ENCODE results near the gene CEP104. TPM values are rescaled to one million over a fixed set of nuclear protein-coding genes. Genes with fewer than 3 reads are reported as not detected.

Gene CEP104
- polyA plus RNA-seq, 1 of the 3 experiments (the other 2 are of a cell fraction): 19.2 TPM

- 94% methylated on average over 12 of the region's 21 CpGs for WGBS (ENCODE audit: low lambda C conversion rate)
- no peak for TF ChIP-seq TAF1 (IDR thresholded peaks at IDR 0.05; ENCODE audit: borderline replicate concordance, low read depth, low read length)
- TF ChIP-seq MXI1 (IDR thresholded peaks at IDR 0.05; ENCODE audit: low read depth, low read length): no peak
- no peak for TF ChIP-seq NRF1 (IDR thresholded peaks at IDR 0.05; ENCODE audit: low read depth, low read length)
- TF ChIP-seq FOXJ3 (CRISPR knock-in tag; IDR thresholded peaks at IDR 0.05): no peak
- no peaks in the 10 kb centered on the region for H3K79me2 ChIP-seq (ENCODE audit: insufficient read depth)
- no peak overlapping the region for H3K4me2 ChIP-seq
- H2AFZ ChIP-seq (ENCODE audit: low read depth): no peak overlapping the region
- POLR2A ChIA-PET: interaction anchor here (1.0 to 2.2 kb wide), 4 partner anchors 17 to 45 kb away, joined by 3 to 14 read pairs (median 6); partner anchors contain the start of gene LRRC47
- peaks cover 0 to 66% of the 10 kb centered on the region in 2 experiments; a peak in 1 of 4 replicates for H3K4me1 ChIP-seq (ENCODE audit: control insufficient read depth in 1 of 2, insufficient read depth in 2 of 2, low read depth in 1 of 2, low read length in 1 of 2)
- H3K27me3 ChIP-seq (ENCODE audit: insufficient read depth): no peaks in the 10 kb centered on the region
- no peaks in the 10 kb centered on the region for H3K9me2 ChIP-seq
- H3F3A ChIP-seq (replicated peaks; ENCODE audit: insufficient read depth): peaks cover 5% of the 10 kb centered on the region
- CTCF ChIA-PET: interaction anchor here (0.6 to 1.7 kb wide), 16 partner anchors 8 to 286 kb away, joined by 3 to 13 read pairs (median 4); no protein-coding TSS in a partner anchor
- H3K4me3 ChIP-seq (ENCODE audit: low read depth in 2 of 2, low read length in 1 of 2): no peak overlapping the region
- no peak for DNase-seq
- no peaks in the 10 kb centered on the region for H3K9me3 ChIP-seq
- H3K9ac ChIP-seq: no peak overlapping the region
- H3K36me3 ChIP-seq (replicated peaks in 1 of 2; ENCODE audit: control insufficient read depth in 1 of 2, insufficient read depth in 2 of 2, low read length in 1 of 2): peaks cover 2 to 22% of the 10 kb centered on the region in 2 experiments
- H4K20me1 ChIP-seq (ENCODE audit: insufficient read depth): no peaks in the 10 kb centered on the region
- H3K27ac ChIP-seq (ENCODE audit: low read depth in 2 of 2, low read length in 1 of 2): peak overlapping the region in 1 of 2 experiments; percentile 92; a peak in 2 of 4 replicates
Observed at GRCh38 chr1:3776231-3776961, 80.6 kb downstream of the CEP104 start.

GRCh38 chr1:3775490-3776230 lies 81.4 kb downstream of the CEP104 start:
- no peak overlapping the region for H3K9ac ChIP-seq
- DNase-seq: peak; percentile 87
- peak overlapping the region in 1 of 2 experiments; percentile 92; a peak in 2 of 4 replicates for H3K27ac ChIP-seq (ENCODE audit: low read depth in 2 of 2, low read length in 1 of 2)
- peaks cover 5% of the 10 kb centered on the region for H3F3A ChIP-seq (replicated peaks; ENCODE audit: insufficient read depth)
- H3K4me1 ChIP-seq (ENCODE audit: control insufficient read depth in 1 of 2, insufficient read depth in 2 of 2, low read depth in 1 of 2, low read length in 1 of 2): peaks cover 0 to 67% of the 10 kb centered on the region in 2 experiments; a peak in 1 of 4 replicates
- H3K9me3 ChIP-seq: no peaks in the 10 kb centered on the region
- no peak overlapping the region for H3K4me3 ChIP-seq (ENCODE audit: low read depth in 2 of 2, low read length in 1 of 2)
- H3K9me2 ChIP-seq: no peaks in the 10 kb centered on the region
- H3K36me3 ChIP-seq (replicated peaks in 1 of 2; ENCODE audit: control insufficient read depth in 1 of 2, insufficient read depth in 2 of 2, low read length in 1 of 2): peaks cover 0 to 16% of the 10 kb centered on the region in 2 experiments
- H4K20me1 ChIP-seq (ENCODE audit: insufficient read depth): no peaks in the 10 kb centered on the region
- H3K27me3 ChIP-seq (ENCODE audit: insufficient read depth): no peaks in the 10 kb centered on the region
- POLR2A ChIA-PET: interaction anchor here (0.7 to 2.2 kb wide), 4 partner anchors 17 to 45 kb away, joined by 3 to 14 read pairs (median 6); partner anchors contain the start of gene LRRC47
- no peak overlapping the region for H2AFZ ChIP-seq (ENCODE audit: low read depth)
- H3K4me2 ChIP-seq: peak overlapping the region; percentile 24; the same call in 1 of the 2 replicates
- 56% methylated on average over 12 of the region's 27 CpGs for WGBS (ENCODE audit: low lambda C conversion rate)
- CTCF ChIA-PET: interaction anchor here (0.6 to 1.7 kb wide), 18 partner anchors 9 to 285 kb away, joined by 3 to 13 read pairs (median 4); no protein-coding TSS in a partner anchor
- H3K79me2 ChIP-seq (ENCODE audit: insufficient read depth): no peaks in the 10 kb centered on the region
- peak; percentile 47 for TF ChIP-seq RAD21 (IDR thresholded peaks at IDR 0.05; ENCODE audit: low read length)
- TF ChIP-seq GABPA (IDR thresholded peaks at IDR 0.05; ENCODE audit: low read depth): no peak
- TF ChIP-seq YY1 (IDR thresholded peaks at IDR 0.05; ENCODE audit: low read depth): no peak
- TF ChIP-seq, protein P1, sequence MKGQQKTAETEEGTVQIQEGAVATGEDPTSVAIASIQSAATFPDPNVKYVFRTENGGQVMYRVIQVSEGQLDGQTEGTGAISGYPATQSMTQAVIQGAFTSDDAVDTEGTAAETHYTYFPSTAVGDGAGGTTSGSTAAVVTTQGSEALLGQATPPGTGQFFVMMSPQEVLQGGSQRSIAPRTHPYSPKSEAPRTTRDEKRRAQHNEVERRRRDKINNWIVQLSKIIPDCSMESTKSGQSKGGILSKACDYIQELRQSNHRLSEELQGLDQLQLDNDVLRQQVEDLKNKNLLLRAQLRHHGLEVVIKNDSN (IDR thresholded peaks at IDR 0.05; ENCODE audit: borderline replicate concordance, low read depth): no peak
- no peak; the same call in 1 of the 2 replicates for TF ChIP-seq POLR2AphosphoS5 (IDR thresholded peaks at IDR 0.05; ENCODE audit: low read depth, low read length)
- TF ChIP-seq EZH2phosphoT487 (IDR thresholded peaks at IDR 0.05; ENCODE audit: borderline replicate concordance, low read depth): no peak
- TF ChIP-seq GATA2 (CRISPR knock-in tag; IDR thresholded peaks at IDR 0.05): no peak
- no peak for TF ChIP-seq FOSL2 (IDR thresholded peaks at IDR 0.05; ENCODE audit: borderline replicate concordance, low read depth)
- TF ChIP-seq, protein P2, sequence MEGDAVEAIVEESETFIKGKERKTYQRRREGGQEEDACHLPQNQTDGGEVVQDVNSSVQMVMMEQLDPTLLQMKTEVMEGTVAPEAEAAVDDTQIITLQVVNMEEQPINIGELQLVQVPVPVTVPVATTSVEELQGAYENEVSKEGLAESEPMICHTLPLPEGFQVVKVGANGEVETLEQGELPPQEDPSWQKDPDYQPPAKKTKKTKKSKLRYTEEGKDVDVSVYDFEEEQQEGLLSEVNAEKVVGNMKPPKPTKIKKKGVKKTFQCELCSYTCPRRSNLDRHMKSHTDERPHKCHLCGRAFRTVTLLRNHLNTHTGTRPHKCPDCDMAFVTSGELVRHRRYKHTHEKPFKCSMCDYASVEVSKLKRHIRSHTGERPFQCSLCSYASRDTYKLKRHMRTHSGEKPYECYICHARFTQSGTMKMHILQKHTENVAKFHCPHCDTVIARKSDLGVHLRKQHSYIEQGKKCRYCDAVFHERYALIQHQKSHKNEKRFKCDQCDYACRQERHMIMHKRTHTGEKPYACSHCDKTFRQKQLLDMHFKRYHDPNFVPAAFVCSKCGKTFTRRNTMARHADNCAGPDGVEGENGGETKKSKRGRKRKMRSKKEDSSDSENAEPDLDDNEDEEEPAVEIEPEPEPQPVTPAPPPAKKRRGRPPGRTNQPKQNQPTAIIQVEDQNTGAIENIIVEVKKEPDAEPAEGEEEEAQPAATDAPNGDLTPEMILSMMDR (IDR thresholded peaks at IDR 0.05): peak; percentile 24; the same call in 1 of the 2 replicates
- TF ChIP-seq USF2 (IDR thresholded peaks at IDR 0.05; ENCODE audit: borderline replicate concordance, low read depth, low read length): no peak
- TF ChIP-seq ELF1 (IDR thresholded peaks at IDR 0.05): no peak
- TF ChIP-seq, protein P3, sequence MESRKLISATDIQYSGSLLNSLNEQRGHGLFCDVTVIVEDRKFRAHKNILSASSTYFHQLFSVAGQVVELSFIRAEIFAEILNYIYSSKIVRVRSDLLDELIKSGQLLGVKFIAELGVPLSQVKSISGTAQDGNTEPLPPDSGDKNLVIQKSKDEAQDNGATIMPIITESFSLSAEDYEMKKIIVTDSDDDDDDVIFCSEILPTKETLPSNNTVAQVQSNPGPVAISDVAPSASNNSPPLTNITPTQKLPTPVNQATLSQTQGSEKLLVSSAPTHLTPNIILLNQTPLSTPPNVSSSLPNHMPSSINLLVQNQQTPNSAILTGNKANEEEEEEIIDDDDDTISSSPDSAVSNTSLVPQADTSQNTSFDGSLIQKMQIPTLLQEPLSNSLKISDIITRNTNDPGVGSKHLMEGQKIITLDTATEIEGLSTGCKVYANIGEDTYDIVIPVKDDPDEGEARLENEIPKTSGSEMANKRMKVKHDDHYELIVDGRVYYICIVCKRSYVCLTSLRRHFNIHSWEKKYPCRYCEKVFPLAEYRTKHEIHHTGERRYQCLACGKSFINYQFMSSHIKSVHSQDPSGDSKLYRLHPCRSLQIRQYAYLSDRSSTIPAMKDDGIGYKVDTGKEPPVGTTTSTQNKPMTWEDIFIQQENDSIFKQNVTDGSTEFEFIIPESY (IDR thresholded peaks at IDR 0.05; ENCODE audit: borderline replicate concordance, low read depth): no peak
- peak; percentile 14; the same call in 1 of the 2 replicates for TF ChIP-seq SIN3A (IDR thresholded peaks at IDR 0.05; ENCODE audit: borderline replicate concordance, low read depth, low read length)
- no peak for TF ChIP-seq TEAD4 (IDR thresholded peaks at IDR 0.05; ENCODE audit: borderline replicate concordance, insufficient read depth)
- no peak for TF ChIP-seq RCOR1 (IDR thresholded peaks at IDR 0.05; ENCODE audit: low read length)

Measured in SK-N-SH (cell line).